WTC11 (cell line): ENCODE measurements around the gene LBH.

ENCODE experiments used
- FOXJ3 ChIP-seq: sonication (generic); formaldehyde crosslinking; IDR thresholded peaks from 2 replicates; pipeline ENCODE4 v1.9.0; 2021; ENCODE audit warnings: missing genetic modification reagents, mild to moderate bottlenecking, borderline replicate concordance
- HMGXB4 ChIP-seq: sonication (generic); formaldehyde crosslinking; IDR thresholded peaks from 2 replicates; pipeline ENCODE4 v1.8.1; 2023; ENCODE audit warnings: mild to moderate bottlenecking, moderate library complexity, missing genetic modification reagents
- IRF2 ChIP-seq: sonication (generic); formaldehyde crosslinking; IDR thresholded peaks from 2 replicates; pipeline ENCODE4 v1.8.0; 2022; ENCODE audit warnings: low read depth, missing genetic modification reagents, borderline replicate concordance
- ZBTB21 ChIP-seq: sonication (generic); formaldehyde crosslinking; IDR thresholded peaks from 2 replicates; pipeline ENCODE4 v1.8.1; 2023; ENCODE audit warnings: mild to moderate bottlenecking, missing genetic modification reagents, borderline replicate concordance
- TF ChIP-seq, protein P1 (sequence below): fragments of 200-600 bp; IDR thresholded peaks from 2 replicates; pipeline ENCODE4 v1.8.0; 2022; ENCODE audit warnings: antibody characterized with exemption

GRCh38 chr2:30266705-30267104 is 35.4 kb downstream of the LBH start:
- no peak for TF ChIP-seq FOXJ3 (CRISPR knock-in tag)
- TF ChIP-seq, protein P1, sequence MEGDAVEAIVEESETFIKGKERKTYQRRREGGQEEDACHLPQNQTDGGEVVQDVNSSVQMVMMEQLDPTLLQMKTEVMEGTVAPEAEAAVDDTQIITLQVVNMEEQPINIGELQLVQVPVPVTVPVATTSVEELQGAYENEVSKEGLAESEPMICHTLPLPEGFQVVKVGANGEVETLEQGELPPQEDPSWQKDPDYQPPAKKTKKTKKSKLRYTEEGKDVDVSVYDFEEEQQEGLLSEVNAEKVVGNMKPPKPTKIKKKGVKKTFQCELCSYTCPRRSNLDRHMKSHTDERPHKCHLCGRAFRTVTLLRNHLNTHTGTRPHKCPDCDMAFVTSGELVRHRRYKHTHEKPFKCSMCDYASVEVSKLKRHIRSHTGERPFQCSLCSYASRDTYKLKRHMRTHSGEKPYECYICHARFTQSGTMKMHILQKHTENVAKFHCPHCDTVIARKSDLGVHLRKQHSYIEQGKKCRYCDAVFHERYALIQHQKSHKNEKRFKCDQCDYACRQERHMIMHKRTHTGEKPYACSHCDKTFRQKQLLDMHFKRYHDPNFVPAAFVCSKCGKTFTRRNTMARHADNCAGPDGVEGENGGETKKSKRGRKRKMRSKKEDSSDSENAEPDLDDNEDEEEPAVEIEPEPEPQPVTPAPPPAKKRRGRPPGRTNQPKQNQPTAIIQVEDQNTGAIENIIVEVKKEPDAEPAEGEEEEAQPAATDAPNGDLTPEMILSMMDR = no peak
- no peak for TF ChIP-seq HMGXB4 (CRISPR knock-in tag)
- TF ChIP-seq ZBTB21 (CRISPR knock-in tag) = no peak
- no peak for TF ChIP-seq IRF2 (CRISPR knock-in tag)
